GM12892 (cell line): ENCODE results near the gene PYCR2.

Source experiments
- DNase-seq: peaks from one replicate; pipeline ENCODE4 v3.0.0; 2011; ENCODE audit not compliant: insufficient read length
- FAIRE-seq: peaks from 2 replicates; lab custom pipeline; 2011; peaks lifted over from hg19 to GRCh38; lab: Jason Lieb, UNC
- POLR2A ChIP-seq: IDR thresholded peaks from 2 replicates; pipeline ENCODE4 v1.6.1; 2011; ENCODE audit warnings: low read depth, low read length, control low read depth
- POLR2AphosphoS5 ChIP-seq: IDR thresholded peaks from 2 replicates; pipeline ENCODE4 v1.6.1; 2011; ENCODE audit warnings: low read depth, low read length, control low read depth
- TAF1 ChIP-seq: IDR thresholded peaks from 2 replicates; pipeline ENCODE4 v1.6.1; 2011; ENCODE audit warnings: low read depth, mild to moderate bottlenecking, control low read depth, low read length, borderline replicate concordance

PYCR2 gene

DNA sequence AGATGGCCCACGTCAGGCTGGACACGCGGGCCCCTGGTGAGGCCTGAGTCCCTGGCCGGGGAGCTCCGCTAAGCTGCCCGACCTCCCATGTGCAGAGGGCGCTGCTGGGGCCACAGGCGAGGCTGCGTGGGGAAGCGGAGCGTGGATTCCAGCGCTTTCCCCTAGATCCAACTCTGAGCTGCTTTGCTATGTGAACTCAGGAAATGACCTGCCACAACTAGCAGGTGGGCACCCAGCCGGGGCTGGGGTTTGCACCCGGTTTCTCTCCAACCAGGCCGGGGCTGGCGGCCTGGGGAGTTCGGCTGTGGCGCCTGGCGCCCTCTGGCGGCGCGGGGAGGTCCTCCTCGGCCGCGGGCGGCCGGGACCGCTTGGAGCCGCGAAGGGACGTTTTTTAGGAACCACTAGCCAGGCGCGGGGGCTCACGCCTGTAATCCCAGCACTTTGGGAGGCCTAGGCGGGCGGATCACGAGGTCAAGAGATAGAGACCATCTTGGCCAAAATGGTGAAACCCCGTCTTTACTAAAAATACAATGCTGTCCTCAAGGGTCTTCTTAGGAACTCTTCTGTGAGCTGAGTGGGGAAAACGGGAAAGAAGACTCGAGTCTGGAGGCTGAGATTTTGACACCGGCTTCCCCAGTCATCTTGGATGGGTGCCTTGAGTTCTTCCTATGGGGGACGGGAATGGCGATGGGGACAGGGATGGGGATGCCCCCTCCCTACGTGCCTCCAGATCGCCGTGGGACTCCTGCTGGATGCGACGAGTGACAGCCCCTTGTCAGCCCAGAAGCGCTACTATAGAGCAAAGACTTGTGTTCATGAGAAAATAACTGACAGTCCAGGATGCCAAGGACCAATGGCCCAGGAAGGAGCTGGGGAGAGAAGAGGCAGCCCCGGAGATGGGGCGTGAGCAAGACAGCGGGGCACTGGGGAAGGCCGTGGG is 12.6 kb downstream of the PYCR2 start:
- FAIRE-seq: no peak
- DNase-seq: peak; percentile 55
- no peak for TF ChIP-seq POLR2AphosphoS5

- TF ChIP-seq POLR2AphosphoS5 (no peak), POLR2A (no peak), TAF1 (no peak)
- FAIRE-seq: no peak
- no peak for DNase-seq
Measured at GRCh38 chr1:225909477-225909876, 14.6 kb downstream of the PYCR2 start.

DNA sequence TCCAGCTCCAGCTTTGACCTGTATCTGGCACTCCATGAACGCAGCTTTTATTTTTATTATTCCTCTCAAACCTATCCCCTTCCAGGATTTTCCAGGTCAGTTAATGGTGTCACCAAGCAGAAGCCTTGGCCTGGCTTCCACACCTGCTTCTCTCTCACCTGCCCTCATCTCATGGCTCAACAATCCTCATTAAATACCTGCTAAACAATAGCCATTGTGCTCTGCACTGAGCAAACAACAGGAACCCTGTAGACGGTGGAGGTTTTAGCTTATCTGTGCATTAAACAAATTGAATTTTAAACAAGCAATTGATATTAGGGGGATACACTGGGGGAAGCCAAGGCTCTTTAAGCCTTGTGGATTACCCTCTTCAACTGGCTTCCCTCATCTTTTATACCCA is 15.3 kb downstream of the PYCR2 start:
- FAIRE-seq (no peak), DNase-seq (no peak)
- TF ChIP-seq POLR2A: no peak
- no peak for TF ChIP-seq TAF1
- no peak for TF ChIP-seq POLR2AphosphoS5

- DNase-seq: no peak
- no peak for FAIRE-seq
- no peak for TF ChIP-seq POLR2A
- no peak for TF ChIP-seq TAF1
- TF ChIP-seq POLR2AphosphoS5: no peak
Measured at GRCh38 chr1:225908013-225908640, 15.9 kb downstream of the PYCR2 start.

DNA sequence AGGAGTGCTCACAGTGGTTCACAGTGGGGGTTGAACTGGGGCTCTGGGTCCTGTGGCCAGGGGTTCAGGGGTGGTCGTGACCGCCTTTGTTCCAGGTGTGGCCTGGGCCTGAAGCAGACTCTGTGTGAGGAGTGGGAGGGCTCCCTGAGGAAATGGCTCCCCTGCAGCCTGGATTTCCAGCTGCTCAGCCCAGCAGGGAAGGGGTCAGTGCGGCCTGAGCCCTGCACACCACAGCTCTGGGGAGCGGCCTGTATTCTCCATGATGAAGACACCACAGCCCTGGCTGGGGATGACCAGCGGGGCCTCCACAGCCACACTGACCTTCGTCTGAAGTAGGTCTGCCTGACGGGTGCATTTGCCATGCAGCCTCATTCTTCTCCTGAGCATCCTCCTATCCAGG is 16.7 kb downstream of the PYCR2 start:
- DNase-seq (no peak), FAIRE-seq (no peak)
- no peak for TF ChIP-seq TAF1
- no peak for TF ChIP-seq POLR2AphosphoS5
- no peak for TF ChIP-seq POLR2A

- TF ChIP-seq POLR2A: no peak
- TF ChIP-seq POLR2AphosphoS5: no peak
- no peak for DNase-seq
- no peak for FAIRE-seq
Measured at GRCh38 chr1:225906467-225906866, 17.6 kb downstream of the PYCR2 start.

- TF ChIP-seq POLR2AphosphoS5 (no peak), TAF1 (no peak), POLR2A (no peak)
- DNase-seq (no peak), FAIRE-seq (no peak)
Measured at GRCh38 chr1:225903623-225904022, 20.4 kb downstream of the PYCR2 start.

- no peak for FAIRE-seq
- DNase-seq: no peak
- no peak for TF ChIP-seq TAF1
- no peak for TF ChIP-seq POLR2A
- no peak for TF ChIP-seq POLR2AphosphoS5
Measured at GRCh38 chr1:225899044-225899925, 24.8 kb downstream of the PYCR2 start.

- DNase-seq (no peak), FAIRE-seq (no peak)
- TF ChIP-seq POLR2AphosphoS5 (no peak), TAF1 (no peak), POLR2A (no peak)
Measured at GRCh38 chr1:225897595-225898514, 26.2 kb downstream of the PYCR2 start.

DNA sequence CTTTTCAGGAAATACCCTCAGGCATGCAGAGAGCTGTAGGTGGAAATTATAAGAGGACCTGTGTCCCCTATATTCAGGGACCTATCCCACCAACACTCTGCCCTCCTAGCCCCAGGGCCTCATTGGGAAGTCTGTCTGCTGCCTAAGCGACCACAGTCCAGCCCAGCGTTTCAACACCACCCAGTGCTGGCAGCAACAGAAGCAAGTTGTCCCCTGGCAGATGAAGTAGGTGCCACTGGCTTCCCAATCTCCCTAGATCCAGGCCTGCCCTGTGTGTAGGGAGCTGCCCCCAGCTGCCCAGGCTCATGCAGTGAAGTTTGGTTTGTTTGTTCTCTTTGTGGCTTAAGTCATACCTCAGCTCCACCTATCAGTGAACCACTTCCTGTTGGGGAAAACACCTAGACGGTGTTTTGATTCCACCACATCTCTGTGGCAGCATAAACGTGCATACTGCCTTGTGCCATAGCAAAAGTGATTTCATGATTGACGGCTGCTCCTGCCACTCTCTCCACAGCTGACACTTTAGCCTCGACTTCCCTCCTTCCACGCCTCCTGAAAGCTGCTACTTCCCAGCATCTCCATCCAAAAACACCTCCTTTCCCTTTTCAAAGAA is 27.0 kb downstream of the PYCR2 start:
- FAIRE-seq (peak; percentile 94), DNase-seq (peak; percentile 84)
- TF ChIP-seq POLR2A (no peak), POLR2AphosphoS5 (no peak), TAF1 (no peak)
